GM18951 (cell line): ENCODE data around the gene SLC4A7.

Experiments used
- POLR2A ChIP-seq: IDR thresholded peaks from 4 replicates; pipeline ENCODE4 v1.6.1; 2011; ENCODE audit warnings: mild to moderate bottlenecking; ENCODE audit not compliant: insufficient read length, insufficient read depth; ENCODE audit errors: extremely low read depth
- in situ Hi-C: fragments of 300-500 bp; cut with MboI; formaldehyde crosslinking; loops from one replicate; pipeline ENCODE4 v1.12.0; 2022; ENCODE audit warnings: low sequenced_read_pairs, mixed read lengths, inconsistent platforms; ENCODE audit not compliant: unreplicated experiment

The SLC4A7 gene

GRCh38 chr3:27357665-27358258 lies 126.4 kb downstream of the SLC4A7 start:
- in situ Hi-C loops: no loop called here
- TF ChIP-seq POLR2A: no peak

GRCh38 chr3:27356976-27357375 lies 127.2 kb downstream of the SLC4A7 start:
- no peak for TF ChIP-seq POLR2A
- in situ Hi-C loops: no loop called here

GRCh38 chr3:27354588-27355203 lies 129.5 kb downstream of the SLC4A7 start:
- no peak for TF ChIP-seq POLR2A
- in situ Hi-C loops: no loop called here

- no peak for TF ChIP-seq POLR2A
- in situ Hi-C loops: no loop called here
These were observed 130.0 kb downstream of the SLC4A7 start for GRCh38 chr3:27354161-27354560.

GRCh38 chr3:27353221-27353620 lies 131.0 kb downstream of the SLC4A7 start:
- in situ Hi-C loops: no loop called here
- no peak for TF ChIP-seq POLR2A

- in situ Hi-C loops: no loop called here
These were observed 132.1 kb downstream of the SLC4A7 start for GRCh38 chr3:27352047-27352446.

GRCh38 chr3:27349832-27350231 lies 134.4 kb downstream of the SLC4A7 start:
- in situ Hi-C loops: no loop called here
- no peak for TF ChIP-seq POLR2A

More at GRCh38 chr3:27352047-27352446, 132.1 kb downstream of the SLC4A7 start:
- no peak for TF ChIP-seq POLR2A

- no peak for TF ChIP-seq POLR2A
- in situ Hi-C loops: no loop called here
These were observed 138.0 kb downstream of the SLC4A7 start for GRCh38 chr3:27345959-27346865.

- in situ Hi-C loops: no loop called here
- no peak for TF ChIP-seq POLR2A
These were observed 138.7 kb downstream of the SLC4A7 start for GRCh38 chr3:27345493-27345892.

GRCh38 chr3:27345045-27345444 lies 139.1 kb downstream of the SLC4A7 start:
- no peak for TF ChIP-seq POLR2A

GRCh38 chr3:27344192-27344591 lies 140.0 kb downstream of the SLC4A7 start:
- no peak for TF ChIP-seq POLR2A
- in situ Hi-C loops: no loop called here

More at GRCh38 chr3:27345045-27345444, 139.1 kb downstream of the SLC4A7 start:
- in situ Hi-C loops: no loop called here

GRCh38 chr3:27342267-27342666 lies 141.9 kb downstream of the SLC4A7 start:
- in situ Hi-C loops: no loop called here
- TF ChIP-seq POLR2A: no peak

GRCh38 chr3:27340534-27340933 lies 143.7 kb downstream of the SLC4A7 start:
- in situ Hi-C loops: no loop called here
- TF ChIP-seq POLR2A: no peak
